Measurements from ENCODE around the gene MYH6.

Gene MYH6

GRCh38 chr14:23355871-23356435 lies 52.1 kb downstream of the MYH6 start:
- DNase-seq, result no peak

- no peak for DNase-seq
Measured at GRCh38 chr14:23354990-23355389, 53.1 kb downstream of the MYH6 start.

GRCh38 chr14:23353433-23353780 lies 54.7 kb downstream of the MYH6 start:
- DNase-seq, result no peak

GRCh38 chr14:23352506-23353432 lies 55.3 kb downstream of the MYH6 start, which contains the start of gene SLC22A17:
TSS of gene SLC22A17 (minus strand) at chr14:23352887.
- peak in 3 of 4 experiments; percentile 9 to 24 (median 14) for DNase-seq

GRCh38 chr14:23351681-23352505 lies 56.2 kb downstream of the MYH6 start:
- DNase-seq, result no peak

- DNase-seq, result no peak
Measured at GRCh38 chr14:23349156-23349845, 58.8 kb downstream of the MYH6 start.

GRCh38 chr14:23348297-23348655 lies 59.8 kb downstream of the MYH6 start:
- DNase-seq, result no peak

GRCh38 chr14:23347406-23348296 lies 60.4 kb downstream of the MYH6 start:
- no peak for DNase-seq

- no peak for DNase-seq
Measured at GRCh38 chr14:23346693-23347405, 61.2 kb downstream of the MYH6 start.

- DNase-seq, result no peak
Measured at GRCh38 chr14:23345987-23346692, 61.9 kb downstream of the MYH6 start.

- DNase-seq, result no peak
Measured at GRCh38 chr14:23344481-23344880, 63.6 kb downstream of the MYH6 start.

- DNase-seq, result no peak
Measured at GRCh38 chr14:23339506-23340268, 68.4 kb downstream of the MYH6 start.

GRCh38 chr14:23335623-23336022 lies 72.5 kb downstream of the MYH6 start:
- DNase-seq, result no peak
